MM.1S (cell line): ENCODE data around the gene ST6GALNAC2.

Experiments
- CTCF ChIP-seq: fragments of 300-600 bp; sonication (generic); IDR thresholded peaks from 2 replicates; pipeline ENCODE4 v1.5.1; 2016; ENCODE audit warnings: antibody characterized with exemption, low read length, mixed read lengths
- EZH2 ChIP-seq: fragments of 300-600 bp; sonication (generic); optimal IDR thresholded peaks from 2 replicates; pipeline ENCODE3; 2017; ENCODE audit warnings: low read depth, mild to moderate bottlenecking, antibody characterized with exemption, low read length, mixed read lengths

GRCh38 chr17:76570457-76570856 is 15.2 kb downstream of the ST6GALNAC2 start:
- TF ChIP-seq EZH2 (no peak), CTCF (no peak)
